ENCODE data around the gene EYA4.

EYA4 gene, protein sequence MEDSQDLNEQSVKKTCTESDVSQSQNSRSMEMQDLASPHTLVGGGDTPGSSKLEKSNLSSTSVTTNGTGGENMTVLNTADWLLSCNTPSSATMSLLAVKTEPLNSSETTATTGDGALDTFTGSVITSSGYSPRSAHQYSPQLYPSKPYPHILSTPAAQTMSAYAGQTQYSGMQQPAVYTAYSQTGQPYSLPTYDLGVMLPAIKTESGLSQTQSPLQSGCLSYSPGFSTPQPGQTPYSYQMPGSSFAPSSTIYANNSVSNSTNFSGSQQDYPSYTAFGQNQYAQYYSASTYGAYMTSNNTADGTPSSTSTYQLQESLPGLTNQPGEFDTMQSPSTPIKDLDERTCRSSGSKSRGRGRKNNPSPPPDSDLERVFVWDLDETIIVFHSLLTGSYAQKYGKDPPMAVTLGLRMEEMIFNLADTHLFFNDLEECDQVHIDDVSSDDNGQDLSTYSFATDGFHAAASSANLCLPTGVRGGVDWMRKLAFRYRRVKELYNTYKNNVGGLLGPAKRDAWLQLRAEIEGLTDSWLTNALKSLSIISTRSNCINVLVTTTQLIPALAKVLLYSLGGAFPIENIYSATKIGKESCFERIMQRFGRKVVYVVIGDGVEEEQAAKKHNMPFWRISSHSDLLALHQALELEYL

DNA sequence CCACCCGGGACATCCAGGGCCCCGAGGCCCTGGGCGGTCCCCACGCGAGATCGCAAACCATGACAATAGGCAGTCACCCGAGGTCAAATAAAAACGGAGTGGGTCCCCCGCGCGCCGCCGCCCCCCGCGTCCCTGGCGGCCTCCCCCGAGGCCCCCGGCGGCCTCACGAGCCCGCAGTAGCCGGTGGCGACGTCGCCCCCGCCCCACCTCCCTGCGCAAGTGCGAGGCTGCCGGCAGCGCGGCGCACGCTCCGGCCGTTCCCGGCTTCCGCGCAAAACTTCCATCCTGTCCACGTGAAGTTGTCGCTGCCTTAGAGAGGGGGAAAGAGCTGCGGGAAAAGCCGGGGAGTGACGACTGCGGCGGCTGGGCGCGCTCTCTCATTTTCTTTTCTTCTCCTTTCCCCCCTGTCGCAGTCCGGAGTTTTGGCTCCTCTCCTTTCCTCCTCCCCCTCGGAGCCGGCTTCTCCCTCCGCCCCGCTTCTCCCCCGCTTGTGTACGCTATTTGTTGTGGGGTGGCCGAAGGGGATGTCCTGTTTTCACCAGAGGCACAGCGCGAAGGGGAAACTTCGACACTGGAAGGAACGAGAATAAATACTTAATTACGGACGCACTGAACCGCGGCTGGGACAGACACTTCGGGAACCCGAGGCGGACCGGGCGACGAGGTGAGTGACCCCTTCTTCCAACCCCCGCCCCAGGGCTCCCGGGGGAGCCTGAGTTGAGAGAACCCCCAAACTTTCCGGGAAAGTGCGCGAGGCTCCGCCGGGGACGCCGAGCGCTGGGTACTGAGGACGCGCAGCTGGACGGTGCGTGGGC, at the start of gene EYA4:
TSS of gene EYA4 (plus strand) at position 272 of the 815 bp plus-strand sequence. CDS start 33,424 bp downstream, outside the sequence.
- DNase-seq (ENCODE audit: low read depth in 1 of 2, low spot score in 1 of 2): no peak
- no peak for TF ChIP-seq JUND (IDR thresholded peaks at IDR 0.05; ENCODE audit: low read depth)
- in situ Hi-C loops (cut with HindIII; ENCODE audit: low pct_unique_long_range_greater_than_20kb, low sequenced_read_pairs): no loop called here

DNA sequence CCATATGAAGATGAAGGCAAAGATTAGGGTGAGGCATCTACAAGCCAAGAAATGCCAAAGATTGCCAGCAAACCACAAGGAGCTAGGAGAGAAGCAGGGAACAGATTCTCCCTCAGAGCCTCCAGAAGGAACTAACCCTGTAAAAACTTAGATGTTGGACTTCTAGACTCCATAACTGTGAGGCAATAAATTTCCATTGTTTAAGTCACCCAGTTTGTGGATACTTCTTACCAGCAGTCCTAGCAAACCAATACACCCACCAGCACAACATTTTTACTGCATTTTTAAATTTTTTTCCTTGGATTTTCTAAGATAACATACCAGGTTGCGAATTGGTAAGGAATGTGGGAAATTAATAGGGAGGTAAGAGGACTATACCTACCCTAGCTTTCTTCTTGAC, 47.8 kb upstream of the EYA4 start:
- in situ Hi-C loops (cut with HindIII; ENCODE audit: low pct_unique_long_range_greater_than_20kb, low sequenced_read_pairs): no loop called here
- TF ChIP-seq JUND (IDR thresholded peaks at IDR 0.05; ENCODE audit: low read depth): no peak
- no peak for DNase-seq (ENCODE audit: low read depth in 1 of 2, low spot score in 1 of 2)

DNA sequence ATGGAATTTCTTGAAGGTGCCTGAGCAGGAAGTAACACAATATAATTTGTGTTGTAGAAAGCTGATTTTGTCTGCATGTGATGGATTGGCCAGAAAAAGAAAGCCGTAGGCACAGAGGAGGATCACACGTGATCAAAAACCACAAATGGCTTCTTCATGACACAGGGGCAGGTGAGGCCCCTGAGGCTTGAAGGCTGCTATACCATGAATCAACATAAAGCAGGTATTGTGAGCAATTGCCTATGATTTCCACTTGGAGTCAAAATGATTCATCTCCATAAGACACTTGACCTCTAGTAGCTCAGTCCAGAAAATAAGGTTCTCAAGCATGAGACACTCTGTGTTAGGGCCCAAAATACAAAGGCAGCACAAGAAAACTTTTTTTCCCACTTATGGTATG, 42.4 kb upstream of the EYA4 start:
- peak in 1 of 2 experiments; percentile 1 for DNase-seq (ENCODE audit: low read depth in 1 of 2, low spot score in 1 of 2)

DNA sequence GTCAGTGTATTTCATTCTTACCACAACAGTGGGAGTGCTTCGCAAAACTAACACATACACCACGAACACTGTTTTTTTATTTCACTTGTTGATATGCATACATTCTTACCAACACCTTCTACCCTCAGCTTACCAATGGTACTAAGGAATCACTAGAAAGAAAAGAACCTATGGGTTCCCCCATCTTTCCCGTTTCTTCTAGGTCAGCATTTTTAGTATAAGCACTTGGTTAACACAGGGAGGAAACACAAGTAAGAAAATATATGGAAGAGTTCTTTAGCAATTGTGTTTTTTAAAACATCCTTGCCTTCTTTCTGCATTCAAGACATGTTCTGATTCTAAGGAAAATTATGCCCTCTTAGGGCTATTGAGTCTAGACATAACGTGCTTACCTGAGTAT, 39.9 kb upstream of the EYA4 start:
- in situ Hi-C loops (cut with HindIII; ENCODE audit: low pct_unique_long_range_greater_than_20kb, low sequenced_read_pairs): no loop called here
- no peak for TF ChIP-seq JUND (IDR thresholded peaks at IDR 0.05; ENCODE audit: low read depth)
- DNase-seq (ENCODE audit: low read depth in 1 of 2, low spot score in 1 of 2): no peak

More for the DNA sequence above, 42.4 kb upstream of the EYA4 start:
- no peak for TF ChIP-seq JUND (IDR thresholded peaks at IDR 0.05; ENCODE audit: low read depth)
- in situ Hi-C loops (cut with HindIII; ENCODE audit: low pct_unique_long_range_greater_than_20kb, low sequenced_read_pairs): no loop called here

DNA sequence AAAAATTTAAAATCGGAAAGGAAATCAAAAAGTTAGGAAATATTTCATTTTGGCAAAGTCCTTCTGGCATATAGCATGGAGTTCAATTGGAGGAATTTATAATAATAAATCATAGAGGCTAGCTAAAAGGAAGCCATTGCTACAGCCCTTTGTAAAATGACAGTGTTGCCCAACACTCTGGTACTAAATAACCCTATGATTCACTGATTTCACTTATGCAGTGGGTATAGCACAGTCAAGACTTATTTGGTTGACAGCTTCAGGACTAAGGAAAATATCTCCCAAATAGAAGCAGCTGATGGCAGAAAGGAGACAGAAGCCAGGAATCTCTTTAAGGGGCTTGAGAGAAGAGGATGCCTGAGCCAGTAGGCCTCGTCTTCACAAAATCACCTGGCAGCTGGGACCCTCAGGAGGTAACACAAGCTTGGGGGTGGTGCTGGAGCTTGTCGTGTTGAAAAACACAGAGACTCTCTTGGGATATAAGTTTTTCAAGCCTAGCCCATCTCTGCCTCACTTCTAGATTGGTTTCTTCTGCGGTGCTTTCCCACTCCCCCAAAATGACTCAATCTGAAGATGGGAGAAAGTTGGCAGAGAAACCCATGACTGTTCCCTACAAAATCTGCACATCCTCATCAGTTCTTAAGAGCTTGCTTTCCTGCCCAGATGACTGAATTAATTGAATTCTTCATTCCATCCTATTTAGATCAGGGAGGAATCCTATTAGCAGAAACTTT, 38.4 kb upstream of the EYA4 start:
- no peak for DNase-seq (ENCODE audit: low read depth in 1 of 2, low spot score in 1 of 2)
- TF ChIP-seq JUND (IDR thresholded peaks at IDR 0.05; ENCODE audit: low read depth): no peak
- in situ Hi-C loops (cut with HindIII; ENCODE audit: low pct_unique_long_range_greater_than_20kb, low sequenced_read_pairs): no loop called here

DNA sequence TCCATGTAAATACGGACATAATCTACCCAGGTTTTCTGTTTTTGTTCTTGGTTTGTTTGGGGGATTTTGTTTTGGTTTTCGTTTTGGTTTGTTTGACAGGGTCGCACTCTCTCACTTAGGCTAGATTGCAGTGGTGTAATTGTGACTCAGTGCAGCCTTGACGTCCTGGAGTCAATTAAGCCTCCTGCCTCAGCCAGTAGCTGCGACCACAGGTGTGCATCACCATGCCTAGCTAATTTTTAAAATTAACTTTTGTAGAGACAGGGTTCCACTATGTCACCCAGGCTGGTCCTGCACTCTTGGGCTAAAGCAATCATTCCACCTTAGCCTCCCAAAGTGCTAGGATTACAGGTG, 37.8 kb upstream of the EYA4 start:
- in situ Hi-C loops (cut with HindIII; ENCODE audit: low pct_unique_long_range_greater_than_20kb, low sequenced_read_pairs): no loop called here
- TF ChIP-seq JUND (IDR thresholded peaks at IDR 0.05; ENCODE audit: low read depth): no peak
- no peak for DNase-seq (ENCODE audit: low read depth in 1 of 2, low spot score in 1 of 2)

DNA sequence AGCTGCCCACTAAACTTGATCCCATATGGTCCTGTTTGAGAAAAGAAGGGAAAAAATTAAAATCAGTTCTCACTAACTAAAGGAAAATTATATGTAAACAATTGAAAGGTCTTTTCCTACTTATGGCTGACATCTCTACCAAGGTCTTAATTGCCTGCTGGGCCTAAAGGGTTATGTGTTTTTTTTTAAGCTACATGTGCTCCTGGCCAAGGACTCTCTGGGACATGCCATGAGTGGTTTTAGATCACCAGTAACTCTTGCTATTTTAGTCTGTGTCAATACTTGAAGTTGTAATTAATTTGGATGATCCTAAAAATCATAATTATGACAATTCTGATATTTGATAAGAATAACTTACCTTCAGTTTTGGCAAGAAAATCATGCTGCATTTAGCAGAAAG, 35.9 kb upstream of the EYA4 start:
- in situ Hi-C loops (cut with HindIII; ENCODE audit: low pct_unique_long_range_greater_than_20kb, low sequenced_read_pairs): no loop called here
- no peak for TF ChIP-seq JUND (IDR thresholded peaks at IDR 0.05; ENCODE audit: low read depth)
- no peak for DNase-seq (ENCODE audit: low read depth in 1 of 2, low spot score in 1 of 2)

DNA sequence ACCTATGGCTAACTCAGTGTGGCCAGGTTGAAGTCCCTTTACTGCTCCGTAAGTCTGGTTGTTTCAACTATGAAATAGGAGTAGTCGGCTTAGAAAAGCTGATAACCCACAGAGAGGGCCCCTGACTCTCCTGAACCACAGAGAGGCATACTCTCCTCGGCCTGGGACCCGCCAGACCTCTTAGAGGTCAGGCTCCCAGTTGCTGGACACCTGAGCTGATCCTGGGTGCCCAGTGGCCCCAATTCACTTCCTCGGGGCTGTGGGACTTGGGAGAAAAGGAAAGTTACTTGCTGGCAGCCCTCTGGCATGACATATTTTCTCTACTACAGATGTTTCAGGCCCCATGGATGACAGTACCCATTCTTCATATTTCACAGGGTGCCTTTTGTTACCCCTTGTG, 34.2 kb upstream of the EYA4 start:
- DNase-seq (ENCODE audit: low read depth in 1 of 2, low spot score in 1 of 2): no peak
- TF ChIP-seq JUND (IDR thresholded peaks at IDR 0.05; ENCODE audit: low read depth): no peak
- in situ Hi-C loops (cut with HindIII; ENCODE audit: low pct_unique_long_range_greater_than_20kb, low sequenced_read_pairs): no loop called here

DNA sequence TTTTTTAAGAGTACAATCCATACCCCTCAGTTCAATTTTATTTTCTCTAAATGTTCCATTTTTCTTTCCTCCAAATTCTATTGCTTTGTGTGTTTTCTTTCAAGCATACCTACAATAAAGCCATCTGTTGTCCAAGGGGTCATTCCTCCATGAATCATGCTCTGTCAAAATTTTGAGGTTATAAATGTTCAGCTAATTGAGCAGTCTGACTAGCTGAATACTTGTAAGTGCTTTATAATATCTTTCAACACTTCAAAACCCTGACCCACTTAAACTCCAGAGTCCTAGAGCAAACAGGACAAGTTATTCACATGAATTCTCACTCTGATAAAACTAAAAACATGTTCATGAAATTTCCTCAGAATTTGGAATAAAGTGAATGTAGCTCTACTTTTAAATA, 33.4 kb upstream of the EYA4 start:
- TF ChIP-seq JUND (IDR thresholded peaks at IDR 0.05; ENCODE audit: low read depth): no peak
- in situ Hi-C loops (cut with HindIII; ENCODE audit: low pct_unique_long_range_greater_than_20kb, low sequenced_read_pairs): no loop called here
- DNase-seq (ENCODE audit: low read depth in 1 of 2, low spot score in 1 of 2): no peak

DNA sequence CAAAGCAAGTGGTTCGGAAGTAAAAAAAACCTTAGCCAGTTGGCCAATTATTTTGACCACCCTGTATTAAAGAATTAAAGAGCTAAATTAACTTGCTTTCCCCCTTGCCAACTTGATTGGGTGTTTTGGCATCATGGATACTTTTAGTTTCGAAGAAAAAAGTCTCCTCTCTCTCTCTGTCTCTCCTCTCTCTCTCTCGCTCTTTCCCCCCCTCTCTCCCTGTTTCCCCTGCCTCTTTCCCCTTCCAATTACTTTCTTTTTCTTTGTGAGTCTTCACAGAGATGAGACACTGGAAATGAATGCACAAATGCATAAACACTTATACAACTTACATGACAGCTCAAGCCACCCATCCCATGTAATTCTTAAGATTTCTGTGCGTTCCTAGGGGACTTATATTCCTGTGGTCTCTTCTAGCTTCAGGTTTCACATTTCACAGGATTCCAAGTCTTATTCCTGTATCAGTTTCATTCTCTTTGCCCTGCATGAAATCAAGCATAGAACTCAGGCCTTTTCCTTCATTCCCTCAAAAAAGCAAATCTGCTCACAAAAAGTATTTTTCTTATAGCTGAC, 32.9 kb upstream of the EYA4 start:
- in situ Hi-C loops (cut with HindIII; ENCODE audit: low pct_unique_long_range_greater_than_20kb, low sequenced_read_pairs): no loop called here
- no peak for DNase-seq (ENCODE audit: low read depth in 1 of 2, low spot score in 1 of 2)
- TF ChIP-seq JUND (IDR thresholded peaks at IDR 0.05; ENCODE audit: low read depth): no peak

DNA sequence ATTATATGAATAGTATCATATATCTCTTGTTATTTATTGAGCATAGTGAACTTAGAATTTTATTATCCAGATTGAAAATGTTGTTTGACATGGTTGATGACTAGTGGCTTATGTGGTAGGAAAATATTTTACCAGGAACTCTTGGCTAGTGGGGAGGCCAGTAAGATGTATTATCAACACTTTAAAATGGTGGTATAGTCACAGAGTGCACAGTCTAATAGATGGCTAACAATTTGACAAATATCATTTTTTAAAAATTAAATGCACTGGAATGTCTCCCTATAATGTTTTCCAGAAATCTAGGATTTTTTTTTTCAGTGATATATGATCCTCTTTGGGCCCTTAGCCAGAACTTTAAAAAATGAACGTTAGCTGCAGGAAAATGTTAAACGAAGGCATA, 26.9 kb upstream of the EYA4 start:
- in situ Hi-C loops (cut with HindIII; ENCODE audit: low pct_unique_long_range_greater_than_20kb, low sequenced_read_pairs): no loop called here
- no peak for TF ChIP-seq JUND (IDR thresholded peaks at IDR 0.05; ENCODE audit: low read depth)
- DNase-seq (ENCODE audit: low read depth in 1 of 2, low spot score in 1 of 2): no peak

DNA sequence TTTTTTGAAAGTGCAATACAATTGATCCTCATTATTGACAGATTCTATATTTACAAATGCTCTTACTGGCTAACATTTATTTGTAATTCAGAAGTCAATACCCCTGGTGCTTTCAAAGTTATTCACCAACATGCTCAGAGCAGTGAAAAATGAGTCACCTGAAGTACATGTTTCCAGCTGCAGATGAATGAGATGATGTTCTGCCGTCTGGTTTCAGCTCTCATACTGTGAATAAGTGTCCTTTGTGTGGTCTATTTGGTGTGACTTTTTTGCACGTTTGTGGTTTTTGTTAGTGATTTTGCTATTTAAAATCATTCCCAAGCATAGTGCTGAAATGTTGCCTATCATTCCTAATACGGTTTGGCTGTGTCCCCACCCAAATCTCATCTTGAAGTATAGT, 22.3 kb upstream of the EYA4 start:
- TF ChIP-seq JUND (IDR thresholded peaks at IDR 0.05; ENCODE audit: low read depth): no peak
- no peak for DNase-seq (ENCODE audit: low read depth in 1 of 2, low spot score in 1 of 2)

More for the DNA sequence above, 22.3 kb upstream of the EYA4 start:
- in situ Hi-C loops (cut with HindIII; ENCODE audit: low pct_unique_long_range_greater_than_20kb, low sequenced_read_pairs): no loop called here
